HEK293T (cell line): ENCODE measurements around the gene GFER.

Experiments
- ARNT ChIP-seq: fragments of 450-650 bp; IDR thresholded peaks from 2 replicates; pipeline ENCODE4 v1.6.1; 2017; ENCODE audit warnings: mild to moderate bottlenecking
- BHLHE40 ChIP-seq: fragments of 450-650 bp; IDR thresholded peaks from 2 replicates; pipeline ENCODE4 v1.6.1; 2016; ENCODE audit warnings: mild to moderate bottlenecking, moderate library complexity, borderline replicate concordance
- CTBP1 ChIP-seq: fragments of 450-650 bp; IDR thresholded peaks from 2 replicates; pipeline ENCODE4 v1.6.1; 2016; ENCODE audit warnings: borderline replicate concordance
- NFRKB ChIP-seq: fragments of 450-650 bp; IDR thresholded peaks from 2 replicates; pipeline ENCODE4 v1.6.1; 2016; ENCODE audit warnings: mild to moderate bottlenecking, moderate library complexity
- TARDBP ChIP-seq: fragments of 450-650 bp; IDR thresholded peaks from 2 replicates; pipeline ENCODE4 v1.6.1; 2016
- ZNF384 ChIP-seq: fragments of 450-650 bp; IDR thresholded peaks from 2 replicates; pipeline ENCODE4 v1.6.1; 2016

- no peak for TF ChIP-seq ARNT
- TF ChIP-seq CTBP1: no peak
- no peak for TF ChIP-seq TARDBP
- TF ChIP-seq BHLHE40: no peak
- TF ChIP-seq NFRKB: no peak
- no peak for TF ChIP-seq ZNF384
Measured at GRCh38 chr16:1987198-1987597, 3.2 kb downstream of the GFER start.
